Activated T-cell treated with anti-CD3 and anti-CD28 coated beads for 48 hours (primary cell): ENCODE data around the gene WWOX.

Experiments used
- DNase-seq: peaks from one replicate; pipeline ENCODE4 v3.0.0-alpha.2; 2020; ENCODE audit warnings: low read depth

Gene WWOX

GRCh38 chr16:79100447-79100846 lies 1001.0 kb downstream of the WWOX start:
- no peak for DNase-seq

GRCh38 chr16:79101491-79101890 lies 1002.0 kb downstream of the WWOX start:
- no peak for DNase-seq

GRCh38 chr16:79104567-79104966 lies 1005.1 kb downstream of the WWOX start:
- no peak for DNase-seq

- DNase-seq, result no peak
These were observed 1007.8 kb downstream of the WWOX start for GRCh38 chr16:79107301-79107700.

- no peak for DNase-seq
These were observed 1010.3 kb downstream of the WWOX start for GRCh38 chr16:79109771-79110170.

- no peak for DNase-seq
These were observed 1010.8 kb downstream of the WWOX start for GRCh38 chr16:79110242-79110641.

GRCh38 chr16:79110953-79111352 lies 1011.5 kb downstream of the WWOX start:
- DNase-seq, result no peak

GRCh38 chr16:79112462-79112861 lies 1013.0 kb downstream of the WWOX start:
- DNase-seq, result no peak

- no peak for DNase-seq
These were observed 1014.4 kb downstream of the WWOX start for GRCh38 chr16:79113826-79114225.

- no peak for DNase-seq
These were observed 1015.3 kb downstream of the WWOX start for GRCh38 chr16:79114759-79115158.

GRCh38 chr16:79121906-79122305 lies 1022.5 kb downstream of the WWOX start:
- no peak for DNase-seq

- no peak for DNase-seq
These were observed 1022.9 kb downstream of the WWOX start for GRCh38 chr16:79122343-79122742.

GRCh38 chr16:79124016-79124756 lies 1024.7 kb downstream of the WWOX start:
- DNase-seq, result no peak

- no peak for DNase-seq
These were observed 1028.3 kb downstream of the WWOX start for GRCh38 chr16:79127766-79128165.

- no peak for DNase-seq
These were observed 1029.3 kb downstream of the WWOX start for GRCh38 chr16:79128706-79129105.

GRCh38 chr16:79130616-79131015 lies 1031.2 kb downstream of the WWOX start:
- no peak for DNase-seq

GRCh38 chr16:79131321-79132075 lies 1032.0 kb downstream of the WWOX start:
- DNase-seq, result no peak

GRCh38 chr16:79132701-79133100 lies 1033.2 kb downstream of the WWOX start:
- no peak for DNase-seq

- DNase-seq, result no peak
These were observed 1034.8 kb downstream of the WWOX start for GRCh38 chr16:79134300-79134699.

GRCh38 chr16:79136955-79137354 lies 1037.5 kb downstream of the WWOX start:
- no peak for DNase-seq

GRCh38 chr16:79137426-79137939 lies 1038.0 kb downstream of the WWOX start:
- DNase-seq, result no peak

- DNase-seq, result no peak
These were observed 1040.3 kb downstream of the WWOX start for GRCh38 chr16:79139799-79140198.

- DNase-seq, result no peak
These were observed 1043.6 kb downstream of the WWOX start for GRCh38 chr16:79143026-79143425.
